ENCODE results near the gene NOP14. TPM values are rescaled to one million over a fixed set of nuclear protein-coding genes. Genes with fewer than 3 reads are reported as not detected.
"Not testable (repeated sequence)": the region's sequence is repeated elsewhere in the genome, so short reads cannot be mapped to it uniquely, and the experiment has no call there.

The NOP14 gene
- polyA plus RNA-seq, 4 donors, result 10.0 to 26.3 (median 17.9) TPM

GRCh38 chr4:2942037-2942531, 21.1 kb downstream of the NOP14 start:
- no peak for FAIRE-seq
- H3K4me3 ChIP-seq (ENCODE audit: low read depth in 1 of 3, low read length in 3 of 3), result no peak overlapping the region
- no peaks in the 10 kb centered on the region for H3K27me3 ChIP-seq (ENCODE audit: control insufficient read depth in 3 of 3, insufficient read depth in 3 of 3, low read length in 3 of 3)
- peaks cover 3 to 96% (median 4%) of the 10 kb centered on the region in 3 donors for H3K36me3 ChIP-seq (ENCODE audit: control insufficient read depth in 3 of 3, insufficient read depth in 2 of 3, low read depth in 1 of 3, low read length in 3 of 3)
- no peak for DNase-seq
- peaks cover 0 to 7% (median 0%) of the 10 kb centered on the region in 3 donors for H3K4me1 ChIP-seq (ENCODE audit: control insufficient read depth in 3 of 3, insufficient read depth in 2 of 3, low read depth in 1 of 3, low read length in 2 of 3)
- H3K27ac ChIP-seq (ENCODE audit: low read depth in 1 of 3, low read length in 2 of 3), result peak overlapping the region in 2 of 3 donors; percentile 37 to 49
- no peaks in the 10 kb centered on the region for H3K9me3 ChIP-seq (ENCODE audit: control insufficient read depth in 2 of 2, insufficient read depth in 1 of 2, low read depth in 1 of 2, low read length in 1 of 2)
- WGBS, 3 donors, result 82 to 89% (median 89%) methylated on average over 21 of the region's 21 CpGs

- no peak overlapping the region for H3K4me3 ChIP-seq (ENCODE audit: low read depth in 1 of 3, low read length in 3 of 3)
- peaks cover 0 to 2% (median 0%) of the 10 kb centered on the region in 3 donors for H3K4me1 ChIP-seq (ENCODE audit: control insufficient read depth in 3 of 3, insufficient read depth in 2 of 3, low read depth in 1 of 3, low read length in 2 of 3)
- no peaks in the 10 kb centered on the region for H3K27me3 ChIP-seq (ENCODE audit: control insufficient read depth in 3 of 3, insufficient read depth in 3 of 3, low read length in 3 of 3)
- no peaks in the 10 kb centered on the region for H3K9me3 ChIP-seq (ENCODE audit: control insufficient read depth in 2 of 2, insufficient read depth in 1 of 2, low read depth in 1 of 2, low read length in 1 of 2)
- FAIRE-seq, result no peak
- WGBS, 3 donors, result 90 to 94% (median 93%) methylated on average over 23 to 24 of the region's 24 CpGs
- no peak for DNase-seq
- H3K36me3 ChIP-seq (ENCODE audit: control insufficient read depth in 3 of 3, insufficient read depth in 2 of 3, low read depth in 1 of 3, low read length in 3 of 3), result peaks cover 3 to 96% (median 4%) of the 10 kb centered on the region in 3 donors
- no peak overlapping the region for H3K27ac ChIP-seq (ENCODE audit: low read depth in 1 of 3, low read length in 2 of 3)
These were observed 21.8 kb downstream of the NOP14 start for GRCh38 chr4:2941138-2942036.

- FAIRE-seq (no peak), DNase-seq (no peak)
- H3K4me1 ChIP-seq (ENCODE audit: control insufficient read depth in 3 of 3, insufficient read depth in 2 of 3, low read depth in 1 of 3, low read length in 2 of 3), result peaks cover 0 to 8% (median 2%) of the 10 kb centered on the region in 3 donors
- no peak overlapping the region for H3K27ac ChIP-seq (ENCODE audit: low read depth in 1 of 3, low read length in 2 of 3)
- no peaks in the 10 kb centered on the region for H3K27me3 ChIP-seq (ENCODE audit: control insufficient read depth in 3 of 3, insufficient read depth in 3 of 3, low read length in 3 of 3)
- no peak overlapping the region for H3K4me3 ChIP-seq (ENCODE audit: low read depth in 1 of 3, low read length in 3 of 3)
- peaks cover 2 to 90% (median 3%) of the 10 kb centered on the region in 3 donors for H3K36me3 ChIP-seq (ENCODE audit: control insufficient read depth in 3 of 3, insufficient read depth in 2 of 3, low read depth in 1 of 3, low read length in 3 of 3)
- no peaks in the 10 kb centered on the region for H3K9me3 ChIP-seq (ENCODE audit: control insufficient read depth in 2 of 2, insufficient read depth in 1 of 2, low read depth in 1 of 2, low read length in 1 of 2)
- WGBS, 3 donors, result 89 to 96% (median 90%) methylated on average over 29 of the region's 29 CpGs
These were observed 22.7 kb downstream of the NOP14 start for GRCh38 chr4:2940267-2941137.

- H3K36me3 ChIP-seq (ENCODE audit: control insufficient read depth in 3 of 3, insufficient read depth in 2 of 3, low read depth in 1 of 3, low read length in 3 of 3), result peaks cover 2 to 83% (median 3%) of the 10 kb centered on the region in 3 donors
- FAIRE-seq, result no peak
- no peak overlapping the region for H3K27ac ChIP-seq (ENCODE audit: low read depth in 1 of 3, low read length in 2 of 3)
These were observed 23.6 kb downstream of the NOP14 start for GRCh38 chr4:2939383-2940243.

GRCh38 chr4:2938906-2939305, 24.3 kb downstream of the NOP14 start:
- 89 to 94% (median 92%) methylated on average over 14 of the region's 14 CpGs for WGBS, 3 donors
- no peaks in the 10 kb centered on the region for H3K9me3 ChIP-seq (ENCODE audit: control insufficient read depth in 2 of 2, insufficient read depth in 1 of 2, low read depth in 1 of 2, low read length in 1 of 2)
- FAIRE-seq (no peak), DNase-seq (no peak)
- H3K27ac ChIP-seq (ENCODE audit: low read depth in 1 of 3, low read length in 2 of 3), result no peak overlapping the region
- no peaks in the 10 kb centered on the region for H3K27me3 ChIP-seq (ENCODE audit: control insufficient read depth in 3 of 3, insufficient read depth in 3 of 3, low read length in 3 of 3)
- no peak overlapping the region for H3K4me3 ChIP-seq (ENCODE audit: low read depth in 1 of 3, low read length in 3 of 3)
- peaks cover 0 to 8% (median 2%) of the 10 kb centered on the region in 3 donors for H3K4me1 ChIP-seq (ENCODE audit: control insufficient read depth in 3 of 3, insufficient read depth in 2 of 3, low read depth in 1 of 3, low read length in 2 of 3)
- peaks cover 2 to 76% (median 3%) of the 10 kb centered on the region in 3 donors for H3K36me3 ChIP-seq (ENCODE audit: control insufficient read depth in 3 of 3, insufficient read depth in 2 of 3, low read depth in 1 of 3, low read length in 3 of 3)

More at GRCh38 chr4:2939383-2940243, 23.6 kb downstream of the NOP14 start:
- DNase-seq, result no peak
- Histone ChIP-seq H3K9me3 (ENCODE audit: control insufficient read depth in 2 of 2, insufficient read depth in 1 of 2, low read depth in 1 of 2, low read length in 1 of 2) (no peaks in the 10 kb centered on the region), H3K4me3 (ENCODE audit: low read depth in 1 of 3, low read length in 3 of 3) (no peak overlapping the region), H3K4me1 (ENCODE audit: control insufficient read depth in 3 of 3, insufficient read depth in 2 of 3, low read depth in 1 of 3, low read length in 2 of 3) (peaks cover 0 to 8% (median 2%) of the 10 kb centered on the region in 3 donors), H3K27me3 (ENCODE audit: control insufficient read depth in 3 of 3, insufficient read depth in 3 of 3, low read length in 3 of 3) (no peaks in the 10 kb centered on the region)
- 83 to 92% (median 87%) methylated on average over 30 of the region's 30 CpGs for WGBS, 3 donors

- not testable (repeated sequence) for H3K27me3 ChIP-seq (ENCODE audit: control insufficient read depth in 3 of 3, insufficient read depth in 3 of 3, low read length in 3 of 3); DNase-seq; H3K27ac ChIP-seq (ENCODE audit: low read depth in 1 of 3, low read length in 2 of 3); FAIRE-seq; H3K4me3 ChIP-seq (ENCODE audit: low read depth in 1 of 3, low read length in 3 of 3); H3K9me3 ChIP-seq (ENCODE audit: control insufficient read depth in 2 of 2, insufficient read depth in 1 of 2, low read depth in 1 of 2, low read length in 1 of 2)
- H3K4me1 ChIP-seq (ENCODE audit: control insufficient read depth in 3 of 3, insufficient read depth in 2 of 3, low read depth in 1 of 3, low read length in 2 of 3), result peaks cover 0 to 11% (median 4%) of the 10 kb centered on the region in 3 donors
- WGBS, 3 donors, result 90 to 95% (median 92%) methylated on average over 9 to 10 of the region's 10 CpGs
- peaks cover 2 to 72% (median 3%) of the 10 kb centered on the region in 3 donors for H3K36me3 ChIP-seq (ENCODE audit: control insufficient read depth in 3 of 3, insufficient read depth in 2 of 3, low read depth in 1 of 3, low read length in 3 of 3)
These were observed 24.8 kb downstream of the NOP14 start for GRCh38 chr4:2938411-2938810.

GRCh38 chr4:2937986-2938385, 25.2 kb downstream of the NOP14 start:
- FAIRE-seq (no peak), DNase-seq (no peak)
- Histone ChIP-seq H3K9me3 (ENCODE audit: control insufficient read depth in 2 of 2, insufficient read depth in 1 of 2, low read depth in 1 of 2, low read length in 1 of 2) (no peaks in the 10 kb centered on the region), H3K27ac (ENCODE audit: low read depth in 1 of 3, low read length in 2 of 3) (no peak overlapping the region), H3K36me3 (ENCODE audit: control insufficient read depth in 3 of 3, insufficient read depth in 2 of 3, low read depth in 1 of 3, low read length in 3 of 3) (peaks cover 2 to 72% (median 3%) of the 10 kb centered on the region in 3 donors), H3K4me3 (ENCODE audit: low read depth in 1 of 3, low read length in 3 of 3) (no peak overlapping the region), H3K4me1 (ENCODE audit: control insufficient read depth in 3 of 3, insufficient read depth in 2 of 3, low read depth in 1 of 3, low read length in 2 of 3) (peaks cover 0 to 16% (median 5%) of the 10 kb centered on the region in 3 donors), H3K27me3 (ENCODE audit: control insufficient read depth in 3 of 3, insufficient read depth in 3 of 3, low read length in 3 of 3) (no peaks in the 10 kb centered on the region)
- 83 to 84% (median 83%) methylated on average over 10 to 12 of the region's 12 CpGs for WGBS, 3 donors

Measured in small intestine (tissue), 7 donors.